Subcutaneous abdominal adipose tissue (tissue), 5 donors: Measurements from ENCODE around the gene FOXJ2.

Source experiments
- H3K27ac ChIP-seq: one replicate; pipeline ENCODE4 v1.7.0; 2013; ENCODE audit warnings: low read depth, mild to moderate bottlenecking, inconsistent platforms, low read length, moderate library complexity
- H3K27me3 ChIP-seq, 5 donors: one replicate each; pipeline ENCODE4 v1.7.0; 2013; ENCODE audit warnings: low read length in 5 of 5, inconsistent platforms in 1 of 5; ENCODE audit not compliant: control insufficient read depth in 5 of 5, insufficient read depth in 4 of 5
- H3K36me3 ChIP-seq, 5 donors: one replicate each; pipeline ENCODE4 v1.7.0; 2013; ENCODE audit warnings: low read length in 5 of 5; ENCODE audit not compliant: control insufficient read depth in 5 of 5, insufficient read depth in 5 of 5
- H3K4me1 ChIP-seq, 5 donors: one replicate each; pipeline ENCODE4 v1.7.0; 2013; ENCODE audit warnings: low read length in 5 of 5, mild to moderate bottlenecking in 3 of 5, moderate library complexity in 1 of 5; ENCODE audit not compliant: control insufficient read depth in 5 of 5, insufficient read depth in 5 of 5
- H3K4me3 ChIP-seq, 5 donors: one replicate each; pipeline ENCODE4 v1.7.0; 2013; ENCODE audit warnings: low read length in 5 of 5, low read depth in 1 of 5
- H3K9ac ChIP-seq, 5 donors: one replicate each; pipeline ENCODE4 v1.7.0; 2013; ENCODE audit warnings: low read length in 5 of 5, mild to moderate bottlenecking in 4 of 5, moderate library complexity in 3 of 5
- H3K9me3 ChIP-seq, 5 donors: one replicate each; pipeline ENCODE4 v1.7.0; 2013; ENCODE audit warnings: low read length in 5 of 5; ENCODE audit not compliant: control insufficient read depth in 5 of 5
- donor health status: healthy.
- donor health status: healthy.
- donor health status: healthy.
- donor health status: healthy.
- donor health status: healthy.

The FOXJ2 gene

GRCh38 chr12:8093291-8093690, 60.8 kb downstream of the FOXJ2 start:
- no peaks in the 10 kb centered on the region for H3K4me1 ChIP-seq
- no peak overlapping the region for H3K9ac ChIP-seq
- H3K9me3 ChIP-seq, result no peaks in the 10 kb centered on the region
- H3K4me3 ChIP-seq, result no peak overlapping the region
- H3K27me3 ChIP-seq, result no peaks in the 10 kb centered on the region
- H3K27ac ChIP-seq, result no peak overlapping the region
- peaks cover 61 to 85% (median 75%) of the 10 kb centered on the region in 5 donors for H3K36me3 ChIP-seq

- Histone ChIP-seq H3K4me3 (no peak overlapping the region), H3K9ac (no peak overlapping the region), H3K36me3 (peaks cover 47 to 66% (median 61%) of the 10 kb centered on the region in 5 donors), H3K27me3 (no peaks in the 10 kb centered on the region), H3K27ac (no peak overlapping the region), H3K9me3 (no peaks in the 10 kb centered on the region), H3K4me1 (no peaks in the 10 kb centered on the region)
Observed at GRCh38 chr12:8096281-8096915, 63.9 kb downstream of the FOXJ2 start.

DNA sequence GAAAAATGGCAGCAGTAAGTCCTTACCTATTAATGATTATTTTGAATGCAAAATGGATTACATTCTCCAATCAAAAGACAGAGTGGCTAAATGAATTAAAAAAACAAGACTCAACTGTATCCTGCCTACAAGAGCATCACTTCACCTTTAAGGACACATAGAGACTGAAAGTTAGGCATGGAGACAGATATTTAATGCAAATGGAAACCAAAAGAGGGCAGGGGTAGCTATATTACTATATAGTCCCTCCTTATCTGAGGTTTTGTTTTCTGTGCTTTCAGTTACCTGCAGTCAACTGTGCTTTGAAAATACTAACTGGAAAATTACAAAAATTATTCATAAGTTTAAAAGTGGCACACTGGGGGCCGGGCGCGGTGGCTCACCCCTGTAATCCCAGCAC, 66.7 kb downstream of the FOXJ2 start:
- Histone ChIP-seq H3K9me3 (no peaks in the 10 kb centered on the region), H3K4me1 (no peaks in the 10 kb centered on the region), H3K27ac (no peak overlapping the region), H3K4me3 (no peak overlapping the region), H3K36me3 (peaks cover 28 to 40% (median 36%) of the 10 kb centered on the region in 5 donors), H3K27me3 (no peaks in the 10 kb centered on the region), H3K9ac (no peak overlapping the region)
